Stomach (tissue), 4 donors: ENCODE data around the gene MARCKSL1.

Source experiments
- POLR2AphosphoS5 ChIP-seq, 3 donors: sonication (generic); formaldehyde crosslinking; IDR thresholded peaks; one replicate each; pipeline ENCODE4 v1.6.1; 2016; ENCODE audit warnings: antibody characterized with exemption in 3 of 3
- TF ChIP-seq, protein P1 (sequence below), 7 experiments: fragments of 450-650 bp in 4 of 7; fragments of 200-600 bp in 3 of 7; sonication (generic) in 3 of 7; IDR thresholded peaks; one replicate each; pipeline ENCODE4 v1.5.1; 2016 to 2019; ENCODE audit warnings: antibody characterized with exemption in 7 of 7, control low read depth in 2 of 7, mild to moderate bottlenecking in 1 of 7

DNA sequence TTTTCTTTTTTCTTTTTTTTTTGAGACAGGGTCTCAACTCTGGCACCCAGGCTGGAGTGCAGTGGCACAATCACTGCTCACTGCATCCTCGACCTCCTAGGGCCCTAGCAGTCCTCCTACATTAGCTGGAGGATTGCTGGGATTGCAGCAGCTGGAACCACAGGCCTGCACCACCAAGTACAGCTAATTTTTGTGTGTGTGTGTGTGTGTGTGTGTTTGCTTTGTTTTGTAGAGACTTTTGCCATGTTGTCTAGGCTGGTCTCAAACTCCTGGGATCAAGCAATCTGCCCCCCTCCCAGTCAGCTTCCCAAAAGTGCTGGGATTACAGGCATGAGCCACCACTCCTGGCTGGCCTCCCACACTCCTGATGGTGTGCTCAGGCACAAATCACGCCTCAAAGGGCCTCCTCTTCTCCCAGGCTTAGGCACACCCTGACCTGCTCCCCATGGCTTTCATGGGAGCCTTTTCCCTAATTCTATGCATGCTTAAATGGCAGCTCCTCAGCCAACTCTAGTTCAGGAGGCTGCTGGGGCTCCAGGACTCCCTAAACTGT lies 16.9 kb upstream of the MARCKSL1 start:
- TF ChIP-seq, protein P1, sequence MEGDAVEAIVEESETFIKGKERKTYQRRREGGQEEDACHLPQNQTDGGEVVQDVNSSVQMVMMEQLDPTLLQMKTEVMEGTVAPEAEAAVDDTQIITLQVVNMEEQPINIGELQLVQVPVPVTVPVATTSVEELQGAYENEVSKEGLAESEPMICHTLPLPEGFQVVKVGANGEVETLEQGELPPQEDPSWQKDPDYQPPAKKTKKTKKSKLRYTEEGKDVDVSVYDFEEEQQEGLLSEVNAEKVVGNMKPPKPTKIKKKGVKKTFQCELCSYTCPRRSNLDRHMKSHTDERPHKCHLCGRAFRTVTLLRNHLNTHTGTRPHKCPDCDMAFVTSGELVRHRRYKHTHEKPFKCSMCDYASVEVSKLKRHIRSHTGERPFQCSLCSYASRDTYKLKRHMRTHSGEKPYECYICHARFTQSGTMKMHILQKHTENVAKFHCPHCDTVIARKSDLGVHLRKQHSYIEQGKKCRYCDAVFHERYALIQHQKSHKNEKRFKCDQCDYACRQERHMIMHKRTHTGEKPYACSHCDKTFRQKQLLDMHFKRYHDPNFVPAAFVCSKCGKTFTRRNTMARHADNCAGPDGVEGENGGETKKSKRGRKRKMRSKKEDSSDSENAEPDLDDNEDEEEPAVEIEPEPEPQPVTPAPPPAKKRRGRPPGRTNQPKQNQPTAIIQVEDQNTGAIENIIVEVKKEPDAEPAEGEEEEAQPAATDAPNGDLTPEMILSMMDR (IDR thresholded peaks at IDR 0.05): no peak
- TF ChIP-seq POLR2AphosphoS5 (IDR thresholded peaks at IDR 0.05): no peak
